SK-N-SH treated with all-trans-retinoic acid at 6 μM for 48 hours (cell line): ENCODE data around the gene SPACDR.

Experiments used
- ATAC-seq: fragments of 200-7000 bp; cut with Tn5 transposase; 3 replicates; pipeline ENCODE4 v1.9.1; 2020; ENCODE audit warnings: mild to moderate bottlenecking, moderate library complexity
- ARNTL ChIP-seq: fragments of 450-650 bp; formaldehyde crosslinking; IDR thresholded peaks from 2 replicates; pipeline ENCODE4 v1.5.0; 2020; ENCODE audit warnings: low read depth, mild to moderate bottlenecking, moderate library complexity, borderline replicate concordance
- BACH2 ChIP-seq: fragments of 250-450 bp; sonication (Bioruptor Pico); IDR thresholded peaks from 2 replicates; pipeline ENCODE4 v1.9.0; 2021; ENCODE audit warnings: mild to moderate bottlenecking, borderline replicate concordance
- CSDC2 ChIP-seq: fragments of 250-450 bp; sonication (Bioruptor Pico); IDR thresholded peaks from 2 replicates; pipeline ENCODE4 v1.5.0; 2020; ENCODE audit warnings: mild to moderate bottlenecking, moderate library complexity
- ESRRG ChIP-seq: fragments of 250-450 bp; sonication (Bioruptor Pico); IDR thresholded peaks from 2 replicates; pipeline ENCODE4 v1.6.1; 2021; ENCODE audit warnings: mild to moderate bottlenecking
- GLIS3 ChIP-seq: fragments of 250-450 bp; sonication (Bioruptor Pico); IDR thresholded peaks from 2 replicates; pipeline ENCODE4 v1.5.0; 2020; ENCODE audit warnings: mild to moderate bottlenecking, moderate library complexity
- ISL1 ChIP-seq: fragments of 250-450 bp; sonication (Bioruptor Pico); IDR thresholded peaks from 2 replicates; pipeline ENCODE4 v2.1.2; 2022; ENCODE audit warnings: mild to moderate bottlenecking, moderate library complexity
- OSR1 ChIP-seq: fragments of 250-450 bp; sonication (Bioruptor Pico); IDR thresholded peaks from 2 replicates; pipeline ENCODE4 v1.8.0; 2022; ENCODE audit warnings: moderate library complexity, mild to moderate bottlenecking, inconsistent platforms
- PPARA ChIP-seq: fragments of 250-450 bp; sonication (Bioruptor Pico); IDR thresholded peaks from 2 replicates; pipeline ENCODE4 v1.5.0; 2020; ENCODE audit warnings: mild to moderate bottlenecking, borderline replicate concordance
- RARB ChIP-seq: fragments of 250-450 bp; sonication (Bioruptor Pico); IDR thresholded peaks from 2 replicates; pipeline ENCODE4 v1.8.0; 2021; ENCODE audit warnings: mild to moderate bottlenecking, moderate library complexity
- SNAI2 ChIP-seq: fragments of 250-450 bp; sonication (Bioruptor Pico); IDR thresholded peaks from 2 replicates; pipeline ENCODE4 v1.5.0; 2020; ENCODE audit warnings: mild to moderate bottlenecking, moderate library complexity
- TCF4 ChIP-seq: fragments of 250-450 bp; sonication (Bioruptor Pico); IDR thresholded peaks from 2 replicates; pipeline ENCODE4 v1.8.0; 2021; ENCODE audit warnings: mild to moderate bottlenecking, moderate library complexity, borderline replicate concordance
- TOX ChIP-seq: fragments of 250-450 bp; sonication (Bioruptor Pico); IDR thresholded peaks from 2 replicates; pipeline ENCODE4 v1.8.0; 2021; ENCODE audit warnings: mild to moderate bottlenecking, moderate library complexity, borderline replicate concordance
- ZC3H10 ChIP-seq: fragments of 250-450 bp; sonication (Bioruptor Pico); IDR thresholded peaks from 2 replicates; pipeline ENCODE4 v1.5.1; 2021; ENCODE audit warnings: mild to moderate bottlenecking, moderate library complexity
- ZFP3 ChIP-seq: fragments of 250-450 bp; sonication (Bioruptor Pico); IDR thresholded peaks from 2 replicates; pipeline ENCODE4 v1.5.0; 2020; ENCODE audit warnings: mild to moderate bottlenecking, moderate library complexity
- ZFP30 ChIP-seq: fragments of 450-650 bp; formaldehyde crosslinking; IDR thresholded peaks from 2 replicates; pipeline ENCODE4 v1.5.0; 2022; ENCODE audit warnings: mild to moderate bottlenecking, moderate library complexity
- ZNF565 ChIP-seq: fragments of 450-650 bp; formaldehyde crosslinking; conservative IDR thresholded peaks from 2 replicates; pipeline ENCODE4 v1.5.0; 2020; ENCODE audit warnings: low read depth, mild to moderate bottlenecking, moderate library complexity
- ZNF70 ChIP-seq: fragments of 450-650 bp; formaldehyde crosslinking; IDR thresholded peaks from 2 replicates; pipeline ENCODE4 v1.5.0; 2020; ENCODE audit warnings: mild to moderate bottlenecking, moderate library complexity
- ZNF8 ChIP-seq: fragments of 450-650 bp; formaldehyde crosslinking; IDR thresholded peaks from 2 replicates; pipeline ENCODE4 v1.5.0; 2020; ENCODE audit warnings: mild to moderate bottlenecking, moderate library complexity
- TF ChIP-seq, protein P1 (sequence below): fragments of 250-450 bp; sonication (Bioruptor Pico); IDR thresholded peaks from 2 replicates; pipeline ENCODE4 v1.8.0; 2020; ENCODE audit warnings: mild to moderate bottlenecking, moderate library complexity, borderline replicate concordance
- TF ChIP-seq, protein P2 (sequence below): fragments of 250-450 bp; sonication (Bioruptor Pico); IDR thresholded peaks from 2 replicates; pipeline ENCODE4 v1.5.0; 2020; ENCODE audit warnings: mild to moderate bottlenecking, moderate library complexity
- TF ChIP-seq, protein P3 (sequence below): fragments of 250-450 bp; sonication (Bioruptor Pico); IDR thresholded peaks from 2 replicates; pipeline ENCODE4 v1.5.1; 2021; ENCODE audit warnings: mild to moderate bottlenecking, moderate library complexity
- TF ChIP-seq, protein P4 (sequence below): fragments of 250-450 bp; sonication (Bioruptor Pico); IDR thresholded peaks from 2 replicates; pipeline ENCODE4 v1.5.1; 2020; ENCODE audit warnings: low read depth, mild to moderate bottlenecking, moderate library complexity

SPACDR gene

DNA sequence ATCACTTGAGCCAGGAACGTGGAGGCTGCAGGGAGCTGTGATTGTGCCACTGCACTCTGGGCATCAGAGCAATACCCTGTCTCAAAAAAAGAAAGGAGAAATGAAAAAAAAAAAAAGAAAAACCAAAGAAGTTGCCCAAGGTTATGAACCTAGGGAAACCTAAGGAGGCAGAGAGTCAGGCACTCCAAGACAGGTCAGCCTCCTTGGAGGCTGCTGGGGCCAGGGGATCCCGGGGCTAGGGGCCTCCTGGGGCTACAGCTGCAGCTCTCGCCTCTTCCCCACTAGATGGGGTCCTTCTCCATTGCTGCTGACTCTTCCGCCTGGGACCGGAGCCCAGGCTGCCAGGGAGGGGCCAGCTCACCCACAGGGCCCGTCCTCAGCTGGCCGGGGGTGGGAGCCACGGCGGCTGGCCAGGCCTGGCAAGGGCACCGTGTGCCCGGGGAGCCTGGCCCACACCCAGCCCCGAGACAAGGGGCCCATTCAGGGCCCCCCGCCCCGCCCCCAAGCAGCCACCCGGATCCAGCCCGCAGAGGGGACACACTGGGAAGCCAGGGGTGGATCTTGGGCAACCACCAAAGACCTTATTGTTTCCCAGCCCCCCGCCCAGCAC, 1.7 kb upstream of the SPACDR start:
- ATAC-seq, result peak; percentile 92
- TF ChIP-seq, protein P1, sequence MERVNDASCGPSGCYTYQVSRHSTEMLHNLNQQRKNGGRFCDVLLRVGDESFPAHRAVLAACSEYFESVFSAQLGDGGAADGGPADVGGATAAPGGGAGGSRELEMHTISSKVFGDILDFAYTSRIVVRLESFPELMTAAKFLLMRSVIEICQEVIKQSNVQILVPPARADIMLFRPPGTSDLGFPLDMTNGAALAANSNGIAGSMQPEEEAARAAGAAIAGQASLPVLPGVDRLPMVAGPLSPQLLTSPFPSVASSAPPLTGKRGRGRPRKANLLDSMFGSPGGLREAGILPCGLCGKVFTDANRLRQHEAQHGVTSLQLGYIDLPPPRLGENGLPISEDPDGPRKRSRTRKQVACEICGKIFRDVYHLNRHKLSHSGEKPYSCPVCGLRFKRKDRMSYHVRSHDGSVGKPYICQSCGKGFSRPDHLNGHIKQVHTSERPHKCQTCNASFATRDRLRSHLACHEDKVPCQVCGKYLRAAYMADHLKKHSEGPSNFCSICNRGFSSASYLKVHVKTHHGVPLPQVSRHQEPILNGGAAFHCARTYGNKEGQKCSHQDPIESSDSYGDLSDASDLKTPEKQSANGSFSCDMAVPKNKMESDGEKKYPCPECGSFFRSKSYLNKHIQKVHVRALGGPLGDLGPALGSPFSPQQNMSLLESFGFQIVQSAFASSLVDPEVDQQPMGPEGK (CRISPR knock-in tag), result peak; percentile 84; the same call in 1 of the 2 replicates
- TF ChIP-seq GLIS3 (CRISPR knock-in tag) (0 out of 2 replicates have a peak, but pooled peaks have one; percentile 43), PPARA (CRISPR knock-in tag) (no peak), TCF4 (CRISPR knock-in tag) (0 out of 2 replicates have a peak, but pooled peaks have one; percentile 14), ZFP30 (CRISPR knock-in tag) (no peak)
- TF ChIP-seq, all 23 proteins: peak for 3

DNA sequence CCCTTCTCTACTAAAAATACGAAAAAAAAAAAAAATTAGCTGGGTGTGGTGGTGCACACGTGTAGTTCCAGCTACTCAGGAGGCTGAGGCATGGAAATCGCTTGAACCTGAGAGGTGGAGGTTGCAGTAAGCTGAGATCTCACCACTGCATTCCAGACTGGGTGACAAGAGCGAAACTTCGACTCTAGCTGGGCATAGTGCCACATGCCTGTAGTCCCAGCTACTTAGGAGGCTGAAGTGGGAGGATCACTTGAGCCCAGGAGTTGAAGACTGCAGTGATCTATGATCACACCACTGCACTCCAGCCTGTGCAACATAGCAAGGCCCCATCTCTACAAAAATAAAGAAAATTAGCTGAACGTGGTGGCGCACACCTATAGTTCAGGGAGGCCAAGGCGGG, 1.2 kb upstream of the SPACDR start:
- ATAC-seq, result peak; percentile 3

DNA sequence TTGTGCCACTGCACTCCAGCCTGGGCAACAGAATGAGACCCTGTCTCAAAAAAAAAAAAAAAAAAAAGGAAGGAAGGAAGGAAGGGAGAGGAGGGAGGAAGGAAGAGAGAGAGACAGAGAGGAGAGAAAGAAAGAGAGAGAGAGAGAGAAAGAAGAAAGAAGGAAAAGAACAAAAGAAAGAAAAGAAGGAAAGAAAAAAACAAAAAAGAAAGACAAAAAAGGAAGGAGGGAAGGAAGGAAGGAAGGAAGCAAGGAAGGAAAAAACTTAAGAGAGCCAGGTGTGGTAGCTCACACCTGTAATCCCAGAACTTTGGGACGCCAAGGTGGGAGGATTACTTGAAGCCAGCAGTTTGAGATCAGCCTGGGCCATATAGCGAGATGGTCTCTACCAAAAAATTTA, 731 bp upstream of the SPACDR start:
- no peak for TF ChIP-seq CSDC2 (CRISPR knock-in tag)
- ATAC-seq, result no peak

More for the DNA sequence above, 1.2 kb upstream of the SPACDR start:
- TF ChIP-seq, protein P1 (CRISPR knock-in tag), result no peak
- no peak for TF ChIP-seq ZFP3
- TF ChIP-seq ISL1 (CRISPR knock-in tag), result no peak
- no peak for TF ChIP-seq OSR1 (CRISPR knock-in tag)
- TF ChIP-seq GLIS3 (CRISPR knock-in tag), result no peak
- no peak for TF ChIP-seq ZC3H10 (CRISPR knock-in tag)
- TF ChIP-seq, protein P2, sequence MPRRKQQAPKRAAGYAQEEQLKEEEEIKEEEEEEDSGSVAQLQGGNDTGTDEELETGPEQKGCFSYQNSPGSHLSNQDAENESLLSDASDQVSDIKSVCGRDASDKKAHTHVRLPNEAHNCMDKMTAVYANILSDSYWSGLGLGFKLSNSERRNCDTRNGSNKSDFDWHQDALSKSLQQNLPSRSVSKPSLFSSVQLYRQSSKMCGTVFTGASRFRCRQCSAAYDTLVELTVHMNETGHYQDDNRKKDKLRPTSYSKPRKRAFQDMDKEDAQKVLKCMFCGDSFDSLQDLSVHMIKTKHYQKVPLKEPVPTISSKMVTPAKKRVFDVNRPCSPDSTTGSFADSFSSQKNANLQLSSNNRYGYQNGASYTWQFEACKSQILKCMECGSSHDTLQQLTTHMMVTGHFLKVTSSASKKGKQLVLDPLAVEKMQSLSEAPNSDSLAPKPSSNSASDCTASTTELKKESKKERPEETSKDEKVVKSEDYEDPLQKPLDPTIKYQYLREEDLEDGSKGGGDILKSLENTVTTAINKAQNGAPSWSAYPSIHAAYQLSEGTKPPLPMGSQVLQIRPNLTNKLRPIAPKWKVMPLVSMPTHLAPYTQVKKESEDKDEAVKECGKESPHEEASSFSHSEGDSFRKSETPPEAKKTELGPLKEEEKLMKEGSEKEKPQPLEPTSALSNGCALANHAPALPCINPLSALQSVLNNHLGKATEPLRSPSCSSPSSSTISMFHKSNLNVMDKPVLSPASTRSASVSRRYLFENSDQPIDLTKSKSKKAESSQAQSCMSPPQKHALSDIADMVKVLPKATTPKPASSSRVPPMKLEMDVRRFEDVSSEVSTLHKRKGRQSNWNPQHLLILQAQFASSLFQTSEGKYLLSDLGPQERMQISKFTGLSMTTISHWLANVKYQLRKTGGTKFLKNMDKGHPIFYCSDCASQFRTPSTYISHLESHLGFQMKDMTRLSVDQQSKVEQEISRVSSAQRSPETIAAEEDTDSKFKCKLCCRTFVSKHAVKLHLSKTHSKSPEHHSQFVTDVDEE (CRISPR knock-in tag), result no peak
- TF ChIP-seq ZNF8 (CRISPR knock-in tag), result no peak
- TF ChIP-seq RARB, result no peak
- TF ChIP-seq, protein P3, sequence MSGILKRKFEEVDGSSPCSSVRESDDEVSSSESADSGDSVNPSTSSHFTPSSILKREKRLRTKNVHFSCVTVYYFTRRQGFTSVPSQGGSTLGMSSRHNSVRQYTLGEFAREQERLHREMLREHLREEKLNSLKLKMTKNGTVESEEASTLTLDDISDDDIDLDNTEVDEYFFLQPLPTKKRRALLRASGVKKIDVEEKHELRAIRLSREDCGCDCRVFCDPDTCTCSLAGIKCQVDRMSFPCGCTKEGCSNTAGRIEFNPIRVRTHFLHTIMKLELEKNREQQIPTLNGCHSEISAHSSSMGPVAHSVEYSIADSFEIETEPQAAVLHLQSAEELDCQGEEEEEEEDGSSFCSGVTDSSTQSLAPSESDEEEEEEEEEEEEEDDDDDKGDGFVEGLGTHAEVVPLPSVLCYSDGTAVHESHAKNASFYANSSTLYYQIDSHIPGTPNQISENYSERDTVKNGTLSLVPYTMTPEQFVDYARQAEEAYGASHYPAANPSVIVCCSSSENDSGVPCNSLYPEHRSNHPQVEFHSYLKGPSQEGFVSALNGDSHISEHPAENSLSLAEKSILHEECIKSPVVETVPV, result no peak
- TF ChIP-seq TOX (CRISPR knock-in tag), result no peak
- TF ChIP-seq TCF4 (CRISPR knock-in tag), result no peak
- no peak for TF ChIP-seq ARNTL (CRISPR knock-in tag)
- no peak for TF ChIP-seq CSDC2 (CRISPR knock-in tag)
- no peak for TF ChIP-seq ZNF565 (CRISPR knock-in tag)
- TF ChIP-seq PPARA (CRISPR knock-in tag), result no peak
- TF ChIP-seq ZFP30 (CRISPR knock-in tag), result no peak
- TF ChIP-seq SNAI2 (CRISPR knock-in tag), result no peak

DNA sequence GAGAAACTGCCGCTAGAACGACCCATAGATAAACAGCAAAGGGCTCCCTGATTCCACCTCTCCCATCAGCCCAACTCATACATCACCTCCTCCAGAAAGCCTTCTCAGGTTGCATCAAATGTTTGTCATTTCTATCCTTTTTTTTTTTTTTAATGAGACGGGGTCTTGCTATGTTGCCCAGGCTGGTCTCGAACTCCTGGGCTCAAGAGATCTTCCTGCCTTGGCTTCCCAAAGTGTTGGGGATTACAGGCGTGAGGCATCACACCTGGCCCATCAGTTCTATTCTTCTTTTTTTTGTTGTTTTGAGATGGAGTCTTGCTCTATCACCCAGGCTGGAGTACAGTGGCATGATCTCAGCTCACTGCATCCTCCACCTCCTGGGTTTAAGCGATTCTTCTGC, 7.0 kb downstream of the SPACDR start:
- no peak for ATAC-seq
- no peak for TF ChIP-seq ZNF70 (CRISPR knock-in tag)
- TF ChIP-seq BACH2 (CRISPR knock-in tag), result no peak
- no peak for TF ChIP-seq ZC3H10 (CRISPR knock-in tag)
- TF ChIP-seq ZFP3, result no peak
- no peak for TF ChIP-seq RARB
- TF ChIP-seq TCF4 (CRISPR knock-in tag), result no peak
- TF ChIP-seq OSR1 (CRISPR knock-in tag), result no peak
- TF ChIP-seq ESRRG (CRISPR knock-in tag), result no peak
- no peak for TF ChIP-seq ARNTL (CRISPR knock-in tag)
- no peak for TF ChIP-seq SNAI2 (CRISPR knock-in tag)
- TF ChIP-seq PPARA (CRISPR knock-in tag), result no peak
- TF ChIP-seq, protein P1 (CRISPR knock-in tag), result no peak
- no peak for TF ChIP-seq TOX (CRISPR knock-in tag)
- no peak for TF ChIP-seq GLIS3 (CRISPR knock-in tag)
- TF ChIP-seq ZNF8 (CRISPR knock-in tag), result no peak
- no peak for TF ChIP-seq ZNF565 (CRISPR knock-in tag)
- TF ChIP-seq, protein P4, sequence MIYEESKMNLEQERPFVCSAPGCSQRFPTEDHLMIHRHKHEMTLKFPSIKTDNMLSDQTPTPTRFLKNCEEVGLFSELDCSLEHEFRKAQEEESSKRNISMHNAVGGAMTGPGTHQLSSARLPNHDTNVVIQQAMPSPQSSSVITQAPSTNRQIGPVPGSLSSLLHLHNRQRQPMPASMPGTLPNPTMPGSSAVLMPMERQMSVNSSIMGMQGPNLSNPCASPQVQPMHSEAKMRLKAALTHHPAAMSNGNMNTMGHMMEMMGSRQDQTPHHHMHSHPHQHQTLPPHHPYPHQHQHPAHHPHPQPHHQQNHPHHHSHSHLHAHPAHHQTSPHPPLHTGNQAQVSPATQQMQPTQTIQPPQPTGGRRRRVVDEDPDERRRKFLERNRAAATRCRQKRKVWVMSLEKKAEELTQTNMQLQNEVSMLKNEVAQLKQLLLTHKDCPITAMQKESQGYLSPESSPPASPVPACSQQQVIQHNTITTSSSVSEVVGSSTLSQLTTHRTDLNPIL (CRISPR knock-in tag), result no peak
- no peak for TF ChIP-seq ISL1 (CRISPR knock-in tag)
- no peak for TF ChIP-seq ZFP30 (CRISPR knock-in tag)
